NCI-H1417 (cell line): Measurements from ENCODE around the gene HFM1.
A peak's percentile ranks its signal among the peaks of the same experiment; 100 is the strongest.
"Not testable (repeated sequence)": the region's sequence is repeated elsewhere in the genome, so short reads cannot be mapped to it uniquely, and the experiment has no call there.

ENCODE experiments used
- DNase-seq, 3 experiments: peaks; one replicate each; lab custom pipeline; 2025; lab: John Stamatoyannopoulos, UW

The HFM1 gene

GRCh38 chr1:91404151-91405012 lies at the start of gene HFM1:
TSS of gene HFM1 (minus strand) at chr1:91404837. CDS start at chr1:91401082, 3,755 bp downstream.
- peak; percentile 43 to 95 (median 94) for DNase-seq

GRCh38 chr1:91454136-91454535 lies 49.5 kb upstream of the HFM1 start:
- DNase-seq, result no peak

GRCh38 chr1:91450260-91450659 lies 45.6 kb upstream of the HFM1 start:
- DNase-seq, result no peak

GRCh38 chr1:91447782-91448181 lies 43.1 kb upstream of the HFM1 start:
- DNase-seq, result not testable (repeated sequence)

GRCh38 chr1:91441980-91442379 lies 37.3 kb upstream of the HFM1 start:
- DNase-seq, result not testable (repeated sequence)

GRCh38 chr1:91440847-91441246 lies 36.2 kb upstream of the HFM1 start:
- DNase-seq, result peak in 1 of 3 experiments; percentile 36

GRCh38 chr1:91439016-91439415 lies 34.4 kb upstream of the HFM1 start:
- no peak for DNase-seq

GRCh38 chr1:91428182-91428798 lies 23.7 kb upstream of the HFM1 start:
- DNase-seq, result peak; percentile 13 to 68 (median 66)

GRCh38 chr1:91427741-91428140 lies 23.1 kb upstream of the HFM1 start:
- peak; percentile 31 to 78 (median 68) for DNase-seq

GRCh38 chr1:91422523-91422922 lies 17.9 kb upstream of the HFM1 start:
- DNase-seq, result not testable (repeated sequence)

- DNase-seq, result no peak
These were observed 7.7 kb upstream of the HFM1 start for GRCh38 chr1:91412371-91412770.

- no peak for DNase-seq
These were observed 2.2 kb upstream of the HFM1 start for GRCh38 chr1:91406773-91407389.

GRCh38 chr1:91402023-91402422 lies 2.6 kb downstream of the HFM1 start:
- DNase-seq, result peak in 2 of 3 experiments; percentile 5 to 59

- peak in 1 of 3 experiments; percentile 3 for DNase-seq
These were observed 4.4 kb downstream of the HFM1 start for GRCh38 chr1:91400133-91400725.

- DNase-seq, result no peak
These were observed 6.3 kb downstream of the HFM1 start for GRCh38 chr1:91398291-91398690.

GRCh38 chr1:91397605-91398004 lies 7.0 kb downstream of the HFM1 start:
- peak in 1 of 3 experiments; percentile 7 for DNase-seq

- DNase-seq, result no peak
These were observed 11.6 kb downstream of the HFM1 start for GRCh38 chr1:91393042-91393441.

GRCh38 chr1:91386109-91386508 lies 18.5 kb downstream of the HFM1 start:
- no peak for DNase-seq

- DNase-seq, result no peak
These were observed 21.2 kb downstream of the HFM1 start for GRCh38 chr1:91383456-91383855.

- DNase-seq, result no peak
These were observed 22.8 kb downstream of the HFM1 start for GRCh38 chr1:91381844-91382243.

- DNase-seq, result no peak
These were observed 30.6 kb downstream of the HFM1 start for GRCh38 chr1:91374086-91374485.

GRCh38 chr1:91372230-91372629 lies 32.4 kb downstream of the HFM1 start:
- not testable (repeated sequence) for DNase-seq
